T-helper 2 cell treated with Interferon-gamma antibody and Interleukin-4, amounts not matched to agents 100 ng/mL and 5 ng/mL, for 36 hours (primary cell): Measurements from ENCODE around the gene TCERG1L. TPM values are rescaled to one million over a fixed set of nuclear protein-coding genes. Genes with fewer than 3 reads are reported as not detected.

Source experiments
- intact Hi-C: fragments of 100-400 bp; cut with micrococcal nuclease; formaldehyde crosslinking; loops from one replicate; pipeline ENCODE4 v1.15.1; 2023
- total RNA-seq: library from RNA; stranded (reverse); gene quantifications from 2 replicates; pipeline ENCODE4 v1.2.3, GENCODE V29; 2022

The TCERG1L gene
- total RNA-seq, 1 donor from 2014 or later, result not detected

- intact Hi-C loops, result no loop called here
Observed at GRCh38 chr10:131074682-131075081, 236.8 kb downstream of the TCERG1L start.

GRCh38 chr10:131073469-131074035, 238.0 kb downstream of the TCERG1L start:
- intact Hi-C loops, result no loop called here

GRCh38 chr10:131072651-131073468, 238.7 kb downstream of the TCERG1L start:
- intact Hi-C loops, result no loop called here

- intact Hi-C loops, result no loop called here
Observed at GRCh38 chr10:131071721-131072120, 239.8 kb downstream of the TCERG1L start.

GRCh38 chr10:131070856-131071255, 240.7 kb downstream of the TCERG1L start:
- intact Hi-C loops, result no loop called here

- intact Hi-C loops, result no loop called here
Observed at GRCh38 chr10:131068760-131069159, 242.8 kb downstream of the TCERG1L start.

GRCh38 chr10:131068311-131068710, 243.2 kb downstream of the TCERG1L start:
- intact Hi-C loops, result no loop called here

GRCh38 chr10:131067690-131068089, 243.8 kb downstream of the TCERG1L start:
- intact Hi-C loops, result no loop called here

- intact Hi-C loops, result no loop called here
Observed at GRCh38 chr10:131065673-131066305, 245.7 kb downstream of the TCERG1L start.

GRCh38 chr10:131063311-131063710, 248.2 kb downstream of the TCERG1L start:
- intact Hi-C loops, result no loop called here

- intact Hi-C loops, result no loop called here
Observed at GRCh38 chr10:131062621-131063260, 248.8 kb downstream of the TCERG1L start.

GRCh38 chr10:131061216-131061615, 250.3 kb downstream of the TCERG1L start:
- intact Hi-C loops, result no loop called here

- intact Hi-C loops, result no loop called here
Observed at GRCh38 chr10:131059881-131060280, 251.6 kb downstream of the TCERG1L start.

- intact Hi-C loops, result no loop called here
Observed at GRCh38 chr10:131058799-131059198, 252.7 kb downstream of the TCERG1L start.

GRCh38 chr10:131056781-131057180, 254.7 kb downstream of the TCERG1L start:
- intact Hi-C loops, result no loop called here

- intact Hi-C loops, result no loop called here
Observed at GRCh38 chr10:131056091-131056579, 255.4 kb downstream of the TCERG1L start.

GRCh38 chr10:131055437-131055836, 256.1 kb downstream of the TCERG1L start:
- intact Hi-C loops, result no loop called here

GRCh38 chr10:131053192-131053591, 258.3 kb downstream of the TCERG1L start:
- intact Hi-C loops, result no loop called here

- intact Hi-C loops, result no loop called here
Observed at GRCh38 chr10:131050162-131050766, 261.3 kb downstream of the TCERG1L start.

GRCh38 chr10:131049016-131049415, 262.5 kb downstream of the TCERG1L start:
- intact Hi-C loops, result no loop called here

- intact Hi-C loops, result no loop called here
Observed at GRCh38 chr10:131048606-131049005, 262.9 kb downstream of the TCERG1L start.
